HEK293 (cell line): ENCODE results near the gene S1PR1.
"Not testable (repeated sequence)": the region's sequence is repeated elsewhere in the genome, so short reads cannot be mapped to it uniquely, and the experiment has no call there.

Experiments
- CTCF ChIA-PET: fragments of 350-600 bp; formaldehyde crosslinking; extraction: SDS; loops from one replicate; lab custom pipeline; 2021; ENCODE audit warnings: antibody characterized with exemption; lab: Yijun Ruan, JAX
- POLR2A ChIA-PET: fragments of 300-600 bp; formaldehyde crosslinking; extraction: SDS; loops from one replicate; lab custom pipeline; 2020; ENCODE audit warnings: antibody characterized with exemption, inconsistent platforms; lab: Yijun Ruan, JAX
- H3K27ac ChIP-seq: fragments of 200-500 bp; sonication (Bioruptor generic); 2 replicates; pipeline ENCODE4 v1.5.1; 2014; ENCODE audit warnings: low read depth, low read length, control low read depth, inconsistent platforms; ENCODE audit errors: extremely low read depth
- H3K36me3 ChIP-seq, 2 experiments: fragments of 200-500 bp in 1 of 2; sonication (Bioruptor generic) in 1 of 2; 1 replicate in 1 of 2; 2 replicates in 1 of 2; pipeline ENCODE4 v1.5.1; 2014 to 2017; ENCODE audit warnings: inconsistent platforms in 2 of 2, low read length in 2 of 2; ENCODE audit not compliant: control insufficient read depth in 2 of 2, insufficient read depth in 1 of 2
- H3K4me1 ChIP-seq: fragments of 200-500 bp; sonication (Bioruptor generic); 2 replicates; pipeline ENCODE4 v1.5.1; 2014; ENCODE audit warnings: mild to moderate bottlenecking, low read length, inconsistent platforms; ENCODE audit not compliant: control insufficient read depth, insufficient read depth
- H3K4me3 ChIP-seq: 2 replicates; pipeline ENCODE4 v1.5.1; 2011; ENCODE audit warnings: low read depth, mild to moderate bottlenecking, control low read depth, low read length, moderate library complexity
- H3K9me3 ChIP-seq: fragments of 200-500 bp; sonication (Bioruptor generic); 2 replicates; pipeline ENCODE4 v1.5.1; 2014; ENCODE audit warnings: low read depth, low read length, inconsistent platforms; ENCODE audit not compliant: control insufficient read depth, insufficient read depth
- KLF1 ChIP-seq: fragments of 450-650 bp; formaldehyde crosslinking; IDR thresholded peaks from 2 replicates; pipeline ENCODE4 v1.5.1; 2016; ENCODE audit warnings: missing biosample characterization, missing genetic modification characterization
- KLF10 ChIP-seq: fragments of 450-650 bp; IDR thresholded peaks from 2 replicates; pipeline ENCODE4 v1.5.1; 2018; ENCODE audit warnings: missing biosample characterization, mild to moderate bottlenecking, missing genetic modification characterization
- KLF8 ChIP-seq: fragments of 450-650 bp; formaldehyde crosslinking; IDR thresholded peaks from 2 replicates; pipeline ENCODE4 v1.5.1; 2016; ENCODE audit warnings: missing biosample characterization, missing genetic modification characterization
- OSR2 ChIP-seq: fragments of 450-650 bp; formaldehyde crosslinking; IDR thresholded peaks from 2 replicates; pipeline ENCODE4 v1.5.1; 2016; ENCODE audit warnings: missing biosample characterization, missing genetic modification characterization
- OVOL3 ChIP-seq: fragments of 450-650 bp; formaldehyde crosslinking; IDR thresholded peaks from 2 replicates; pipeline ENCODE4 v1.5.1; 2016; ENCODE audit warnings: missing biosample characterization, missing genetic modification characterization
- REPIN1 ChIP-seq: fragments of 450-650 bp; formaldehyde crosslinking; IDR thresholded peaks from 2 replicates; pipeline ENCODE4 v1.5.1; 2017; ENCODE audit warnings: missing biosample characterization, missing genetic modification characterization, low read depth
- SP2 ChIP-seq: fragments of 450-650 bp; formaldehyde crosslinking; IDR thresholded peaks from 2 replicates; pipeline ENCODE4 v1.5.1; 2016; ENCODE audit warnings: missing biosample characterization, missing genetic modification characterization
- SP7 ChIP-seq: fragments of 450-650 bp; formaldehyde crosslinking; IDR thresholded peaks from 2 replicates; pipeline ENCODE4 v1.5.1; 2016; ENCODE audit warnings: missing biosample characterization, missing genetic modification characterization
- ZBTB17 ChIP-seq: fragments of 450-650 bp; formaldehyde crosslinking; IDR thresholded peaks from 2 replicates; pipeline ENCODE4 v1.5.1; 2016; ENCODE audit warnings: missing biosample characterization, missing genetic modification characterization
- ZBTB8A ChIP-seq: fragments of 450-650 bp; formaldehyde crosslinking; IDR thresholded peaks from 2 replicates; pipeline ENCODE4 v1.5.1; 2016; ENCODE audit warnings: missing biosample characterization, missing genetic modification characterization
- ZFHX2 ChIP-seq: fragments of 450-650 bp; formaldehyde crosslinking; conservative IDR thresholded peaks from 2 replicates; pipeline ENCODE4 v1.5.1; 2016; ENCODE audit warnings: missing biosample characterization, missing genetic modification characterization
- ZNF112 ChIP-seq: fragments of 450-650 bp; formaldehyde crosslinking; IDR thresholded peaks from 2 replicates; pipeline ENCODE4 v1.5.0; 2017; ENCODE audit warnings: missing biosample characterization, missing genetic modification characterization
- ZNF146 ChIP-seq: fragments of 450-650 bp; formaldehyde crosslinking; IDR thresholded peaks from 2 replicates; pipeline ENCODE4 v1.5.1; 2016; ENCODE audit warnings: missing biosample characterization, missing genetic modification characterization
- ZNF169 ChIP-seq: fragments of 450-650 bp; formaldehyde crosslinking; IDR thresholded peaks from 2 replicates; pipeline ENCODE4 v1.5.1; 2016; ENCODE audit warnings: missing biosample characterization, missing genetic modification characterization
- ZNF239 ChIP-seq: fragments of 450-650 bp; formaldehyde crosslinking; IDR thresholded peaks from 2 replicates; pipeline ENCODE4 v1.5.1; 2016; ENCODE audit warnings: missing biosample characterization, missing genetic modification characterization
- ZNF391 ChIP-seq: fragments of 450-650 bp; formaldehyde crosslinking; IDR thresholded peaks from 2 replicates; pipeline ENCODE4 v1.5.1; 2016; ENCODE audit warnings: low read depth, missing biosample characterization, missing genetic modification characterization, borderline replicate concordance
- ZNF549 ChIP-seq: fragments of 450-650 bp; IDR thresholded peaks from 2 replicates; pipeline ENCODE4 v1.5.1; 2018; ENCODE audit warnings: missing biosample characterization, missing genetic modification characterization, mild to moderate bottlenecking, inconsistent platforms, moderate library complexity
- ZNF600 ChIP-seq: fragments of 450-650 bp; formaldehyde crosslinking; IDR thresholded peaks from 2 replicates; pipeline ENCODE4 v1.5.1; 2016; ENCODE audit warnings: missing biosample characterization, missing genetic modification characterization
- ZNF76 ChIP-seq: fragments of 450-650 bp; formaldehyde crosslinking; IDR thresholded peaks from 2 replicates; pipeline ENCODE4; 2016; ENCODE audit warnings: low read depth, missing biosample characterization, missing genetic modification characterization, borderline replicate concordance
- ZSCAN16 ChIP-seq: fragments of 450-650 bp; formaldehyde crosslinking; IDR thresholded peaks from 2 replicates; pipeline ENCODE4 v1.5.1; 2016; ENCODE audit warnings: missing biosample characterization, missing genetic modification characterization
- TF ChIP-seq, protein P1 (sequence below): fragments of 450-650 bp; formaldehyde crosslinking; IDR thresholded peaks from 2 replicates; pipeline ENCODE4 v1.5.1; 2016; ENCODE audit warnings: missing biosample characterization, missing genetic modification characterization
- TF ChIP-seq, protein P2 (sequence below): fragments of 450-650 bp; formaldehyde crosslinking; IDR thresholded peaks from 2 replicates; pipeline ENCODE4 v1.5.1; 2016; ENCODE audit warnings: missing biosample characterization, missing genetic modification characterization

The S1PR1 gene

DNA sequence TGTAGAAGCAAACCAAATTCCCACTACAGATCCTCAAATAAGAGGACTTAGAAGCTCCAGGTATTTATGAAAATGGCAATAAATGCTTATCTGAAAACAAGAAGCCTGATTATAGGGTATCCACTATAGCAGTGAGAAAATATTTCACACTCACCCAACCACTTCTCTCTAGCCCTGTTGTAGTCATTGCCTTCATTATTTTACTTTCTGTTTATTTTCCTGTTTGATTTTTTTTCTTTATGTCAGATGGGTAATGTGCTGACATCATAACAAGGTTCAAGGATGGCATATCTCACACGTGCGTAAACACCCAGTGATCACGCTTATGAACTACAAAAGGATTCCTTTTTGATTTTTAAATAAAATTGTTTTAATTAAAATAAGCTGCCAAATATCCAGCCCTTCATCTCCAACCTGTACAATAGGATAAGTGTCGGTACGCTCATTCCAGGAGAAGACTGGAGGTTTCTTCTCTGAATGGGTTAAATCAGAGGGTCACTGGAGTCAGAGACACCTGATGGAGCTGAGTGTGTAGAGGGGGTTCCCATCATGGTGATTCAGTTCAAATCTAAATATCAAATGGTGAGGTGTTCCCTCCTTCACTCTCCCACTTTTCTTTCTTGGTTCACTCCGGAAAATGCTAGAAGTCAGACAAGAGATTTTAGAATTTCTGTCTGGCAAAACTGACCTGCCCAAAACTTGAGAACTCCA lies 8.2 kb upstream of the S1PR1 start:
- no peak for TF ChIP-seq KLF1
- no peak for TF ChIP-seq REPIN1 (tag by site-specific recombination)
- TF ChIP-seq ZNF239 = no peak
- no peak for TF ChIP-seq ZNF112 (tag by site-specific recombination)
- ChIA-PET POLR2A (no interaction called here), CTCF (interaction anchor here (0.6 to 0.8 kb wide), 2 partner anchors 12 to 1497 kb away, joined by 3 to 4 read pairs; no protein-coding TSS in a partner anchor)
- H3K9me3 ChIP-seq = no peaks in the 10 kb centered on the region
- no peak overlapping the region for H3K4me3 ChIP-seq
- no peak overlapping the region for H3K27ac ChIP-seq
- H3K36me3 ChIP-seq = no peaks in the 10 kb centered on the region
- no peaks in the 10 kb centered on the region for H3K4me1 ChIP-seq

- H3K27ac ChIP-seq, H3K4me3 ChIP-seq, POLR2A ChIA-PET, H3K4me1 ChIP-seq, H3K9me3 ChIP-seq, H3K36me3 ChIP-seq: not testable (repeated sequence)
- TF ChIP-seq, protein P1, sequence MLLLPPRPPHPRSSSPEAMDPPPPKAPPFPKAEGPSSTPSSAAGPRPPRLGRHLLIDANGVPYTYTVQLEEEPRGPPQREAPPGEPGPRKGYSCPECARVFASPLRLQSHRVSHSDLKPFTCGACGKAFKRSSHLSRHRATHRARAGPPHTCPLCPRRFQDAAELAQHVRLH (tag by site-specific recombination) = peak; percentile 69
- TF ChIP-seq ZNF146 (tag by site-specific recombination) = peak; percentile 95
- CTCF ChIA-PET = interaction anchor here (0.6 to 1.2 kb wide), 2 partner anchors 56 to 1113 kb away, joined by 6 to 9 read pairs; no protein-coding TSS in a partner anchor
These were observed 4.6 kb upstream of the S1PR1 start for GRCh38 chr1:101232182-101232581.

- Histone ChIP-seq H3K9me3 (no peaks in the 10 kb centered on the region), H3K4me1 (peaks cover 6% of the 10 kb centered on the region; the same call in 1 of the 2 replicates), H3K27ac (no peak overlapping the region), H3K36me3 (no peaks in the 10 kb centered on the region), H3K4me3 (no peak overlapping the region)
- ChIA-PET POLR2A (no interaction called here), CTCF (interaction anchor here (0.6 to 1.2 kb wide), 3 partner anchors 33 to 55 kb away, joined by 3 to 9 read pairs (median 4); no protein-coding TSS in a partner anchor)
- TF ChIP-seq ZFHX2 (tag by site-specific recombination) (peak; percentile 44; the same call in 1 of the 2 replicates), ZBTB17 (tag by site-specific recombination) (peak; percentile 53), ZBTB8A (tag by site-specific recombination) (no peak), SP7 (tag by site-specific recombination) (0 out of 2 replicates have a peak, but pooled peaks have one; percentile 55), ZNF239 (no peak), ZNF600 (tag by site-specific recombination) (0 out of 2 replicates have a peak, but pooled peaks have one; percentile 41), SP2 (0 out of 2 replicates have a peak, but pooled peaks have one; percentile 7)
These were observed 3.3 kb upstream of the S1PR1 start for GRCh38 chr1:101233495-101233894.

DNA sequence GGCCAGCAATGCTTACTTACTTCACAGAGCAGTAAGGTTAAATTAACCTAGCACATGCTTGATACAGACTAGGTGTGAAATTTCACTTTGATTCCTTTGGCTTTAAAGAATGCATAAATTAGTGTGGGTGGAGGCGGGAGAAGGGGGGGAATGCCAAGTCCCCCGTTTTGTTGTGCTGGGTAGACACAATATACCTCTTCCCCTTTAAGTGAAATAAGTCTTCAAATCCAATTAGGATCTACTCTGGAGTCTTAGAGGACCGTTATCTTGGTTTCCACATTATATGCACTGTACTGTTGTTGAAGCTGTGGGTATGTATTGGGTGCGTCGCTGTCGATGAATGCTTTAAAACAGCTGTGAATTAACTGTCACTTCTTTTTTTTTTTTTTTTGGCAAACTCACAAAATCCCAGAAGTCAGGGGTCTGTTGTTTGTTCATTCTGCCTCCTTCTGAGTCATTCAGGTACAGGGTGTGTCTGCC lies 1.6 kb upstream of the S1PR1 start:
- CTCF ChIA-PET = interaction anchor here (0.5 to 6.8 kb wide), 5 partner anchors 13 to 317 kb away, joined by 3 to 58 read pairs (median 3); no protein-coding TSS in a partner anchor
- Histone ChIP-seq H3K9me3 (no peaks in the 10 kb centered on the region), H3K36me3 (peaks cover 0 to 13% of the 10 kb centered on the region in 2 experiments; a peak in 2 of 3 replicates), H3K4me1 (peaks cover 7% of the 10 kb centered on the region; the same call in 1 of the 2 replicates)
- peak; percentile 34; the same call in 1 of the 2 replicates for TF ChIP-seq ZNF549 (tag by site-specific recombination)
- TF ChIP-seq OVOL3 = peak; percentile 77; the same call in 1 of the 2 replicates
- 0 out of 2 replicates have a peak, but pooled peaks have one; percentile 11 for TF ChIP-seq ZNF76 (tag by site-specific recombination)
- TF ChIP-seq KLF1 = peak; percentile 56
- TF ChIP-seq ZNF391 (tag by site-specific recombination) = no peak
- no peak for TF ChIP-seq OSR2
- peak; percentile 49; the same call in 1 of the 2 replicates for TF ChIP-seq KLF10 (tag by site-specific recombination)
- TF ChIP-seq ZSCAN16 (tag by site-specific recombination) = no peak
- 0 out of 2 replicates have a peak, but pooled peaks have one; percentile 27 for TF ChIP-seq KLF8 (tag by site-specific recombination)
- TF ChIP-seq, protein P2, sequence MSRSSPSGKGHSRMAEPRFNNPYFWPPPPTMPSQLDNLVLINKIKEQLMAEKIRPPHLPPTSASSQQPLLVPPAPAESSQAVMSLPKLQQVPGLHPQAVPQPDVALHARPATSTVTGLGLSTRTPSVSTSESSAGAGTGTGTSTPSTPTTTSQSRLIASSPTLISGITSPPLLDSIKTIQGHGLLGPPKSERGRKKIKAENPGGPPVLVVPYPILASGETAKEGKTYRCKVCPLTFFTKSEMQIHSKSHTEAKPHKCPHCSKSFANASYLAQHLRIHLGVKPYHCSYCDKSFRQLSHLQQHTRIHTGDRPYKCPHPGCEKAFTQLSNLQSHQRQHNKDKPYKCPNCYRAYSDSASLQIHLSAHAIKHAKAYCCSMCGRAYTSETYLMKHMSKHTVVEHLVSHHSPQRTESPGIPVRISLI = 0 out of 2 replicates have a peak, but pooled peaks have one; percentile 44
- no peak for TF ChIP-seq ZNF169 (tag by site-specific recombination)
- TF ChIP-seq, all 188 proteins: peak for 7
- Histone ChIP-seq H3K4me3 (no peak overlapping the region), H3K27ac (no peak overlapping the region)
- POLR2A ChIA-PET = interaction anchor here (0.6 to 1.5 kb wide), 8 partner anchors 16 to 1258 kb away, joined by 3 to 5 read pairs (median 4); partner anchors contain the start of gene DPH5
